AG08395 (cell line): ENCODE data around the gene STRADB.
"Not testable (repeated sequence)": the region's sequence is repeated elsewhere in the genome, so short reads cannot be mapped to it uniquely, and the experiment has no call there.

Experiments used
- DNase-seq: peaks from one replicate; pipeline ENCODE4 v3.0.0; 2012; ENCODE audit warnings: mixed read lengths, low spot score

The STRADB gene

DNA sequence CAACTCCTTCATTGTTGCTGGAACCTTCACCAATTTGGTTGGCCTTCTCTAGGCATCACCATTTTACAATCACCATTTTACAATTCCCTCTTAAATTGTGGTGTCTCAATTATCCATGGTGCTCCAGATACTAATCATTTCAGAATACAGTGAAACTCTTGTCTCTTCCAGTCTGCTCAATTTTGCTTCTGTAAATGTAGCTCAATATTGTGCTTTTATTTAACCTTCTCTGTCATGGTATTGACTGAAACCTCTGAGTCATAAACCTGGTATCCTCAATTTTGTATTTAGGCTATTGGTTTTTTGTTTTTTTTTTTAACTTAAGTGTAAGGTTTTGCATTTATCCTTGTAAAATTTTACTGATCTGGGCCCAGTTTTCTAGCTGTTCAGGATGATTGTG lies 16.1 kb downstream of the STRADB start:
- DNase-seq: no peak

DNA sequence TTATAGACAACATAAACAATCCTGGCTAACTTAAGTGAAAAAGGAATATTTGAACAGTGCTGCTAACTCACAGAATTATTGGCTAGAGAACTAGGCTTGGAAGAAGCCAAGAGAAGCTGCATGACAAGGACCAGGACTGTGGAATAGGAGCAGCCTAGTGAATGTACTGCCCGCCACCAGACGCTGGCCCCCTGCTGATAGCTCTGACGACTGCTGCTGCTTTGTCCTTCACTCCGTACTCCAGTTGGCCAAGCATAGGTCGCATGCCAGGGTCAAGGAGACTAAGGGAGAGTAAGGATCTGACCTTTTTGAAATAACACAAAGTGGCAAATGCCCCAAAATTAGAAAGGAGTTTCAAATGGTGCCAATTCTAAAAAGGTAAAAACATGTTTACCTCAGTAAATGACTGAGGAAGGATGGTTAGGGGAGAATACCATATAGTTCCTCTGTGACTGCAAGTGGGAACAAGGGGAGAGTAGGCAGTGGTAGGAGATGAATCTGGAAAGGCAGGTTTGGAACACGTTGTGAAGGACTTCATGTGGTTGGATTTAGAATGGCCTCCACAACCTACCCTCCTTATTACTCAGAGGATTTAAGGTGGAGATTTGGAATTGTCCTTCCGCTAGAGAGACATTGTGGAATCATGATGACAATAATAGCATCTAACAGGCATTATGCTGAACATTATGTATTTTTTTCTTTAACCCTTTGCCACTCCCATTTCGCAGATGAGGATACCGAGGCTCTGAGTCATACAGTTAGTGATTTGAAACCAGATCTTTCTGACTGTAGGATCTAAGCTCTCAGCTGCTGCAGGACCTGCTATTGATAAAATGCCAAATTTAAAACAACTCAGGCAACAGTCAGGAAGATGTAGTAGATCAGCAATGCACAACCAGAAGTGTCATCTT lies 19.5 kb downstream of the STRADB start:
- peak; percentile 11 for DNase-seq

DNA sequence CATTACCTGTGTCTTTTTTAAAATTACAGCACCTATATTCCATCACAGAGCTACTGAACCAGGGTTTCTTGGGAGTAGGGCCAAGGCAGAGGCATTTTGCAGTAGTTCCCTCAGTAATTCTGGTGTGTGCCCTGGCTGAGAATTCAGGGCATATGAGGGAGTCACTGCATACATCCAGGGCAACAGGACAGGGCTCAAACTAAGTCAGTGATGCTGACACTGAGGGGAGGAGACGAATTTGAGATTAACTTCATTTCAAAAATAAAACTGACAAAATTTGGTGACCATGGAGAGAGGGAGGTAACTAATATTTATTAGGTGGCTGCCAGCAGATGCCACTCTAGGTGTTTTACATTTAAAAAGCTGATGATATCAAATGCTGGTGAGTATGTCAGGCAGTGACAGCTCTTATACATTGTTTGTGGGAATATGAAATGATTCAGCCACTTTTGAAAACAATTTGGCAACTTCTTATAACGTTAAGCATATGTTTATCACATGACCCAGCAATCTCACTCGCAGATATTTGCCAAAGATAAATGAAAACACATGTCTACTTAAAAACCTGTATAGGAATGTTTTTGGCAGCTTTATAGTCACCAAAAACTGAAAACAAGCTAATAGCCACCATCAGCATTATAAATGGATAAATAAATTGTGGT lies 20.3 kb downstream of the STRADB start:
- no peak for DNase-seq

DNA sequence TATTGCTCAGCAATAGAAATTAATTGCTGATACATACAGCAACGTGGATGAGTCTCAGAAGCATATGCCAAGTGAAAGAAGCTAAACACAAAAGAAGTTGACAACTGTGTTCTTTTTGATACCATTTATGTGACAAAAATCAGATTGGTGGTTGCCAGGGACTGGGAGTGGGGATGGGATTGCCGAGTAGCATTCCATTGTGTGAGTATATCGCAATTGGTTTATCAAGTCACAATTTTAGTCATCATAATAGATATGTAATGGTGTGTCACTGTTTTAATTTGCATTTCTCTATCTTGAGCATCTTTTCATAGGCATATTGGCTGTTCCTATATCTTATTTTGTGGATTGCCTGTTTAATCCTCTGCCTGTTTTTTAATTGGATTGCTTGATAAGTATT lies 20.9 kb downstream of the STRADB start:
- no peak for DNase-seq

DNA sequence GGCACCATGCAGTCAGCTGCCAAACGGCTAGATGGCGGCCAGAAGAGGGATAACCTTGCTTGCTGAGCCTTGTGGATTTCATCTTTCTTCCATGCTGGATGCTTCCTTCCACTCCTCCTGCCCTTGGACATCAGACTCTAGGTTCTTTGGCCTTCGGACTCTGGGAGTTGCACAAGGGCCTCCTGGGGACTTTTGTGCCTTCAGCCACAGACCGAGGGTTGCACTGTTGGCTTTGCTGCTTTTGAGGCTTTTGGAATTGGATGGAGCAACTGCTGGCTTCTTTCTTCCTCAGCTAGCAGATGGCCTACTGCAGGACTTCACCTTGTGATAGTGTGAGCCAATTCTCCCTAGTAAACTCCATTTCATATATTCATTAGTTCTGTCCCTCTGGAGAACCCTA lies 31.0 kb downstream of the STRADB start:
- no peak for DNase-seq

DNA sequence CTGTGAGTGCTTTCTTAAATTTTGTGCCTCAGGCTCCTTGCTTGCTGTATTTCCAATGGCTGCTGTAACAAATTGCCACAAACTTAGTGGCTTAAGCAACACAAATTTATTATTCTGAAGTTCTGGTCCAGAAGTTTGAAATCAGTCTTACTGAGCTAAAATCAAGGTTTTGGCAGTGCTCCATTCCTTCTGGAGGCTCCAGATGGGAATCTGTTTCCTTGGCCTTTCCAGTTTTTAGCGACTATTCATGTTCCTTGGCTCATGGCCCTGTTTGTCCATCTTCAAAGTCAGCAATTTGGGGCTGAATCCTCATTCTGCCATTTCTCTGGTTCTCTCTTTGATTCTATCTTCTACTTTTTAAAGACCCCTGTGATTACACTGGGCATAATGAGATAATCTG lies 31.8 kb downstream of the STRADB start:
- DNase-seq: no peak

DNA sequence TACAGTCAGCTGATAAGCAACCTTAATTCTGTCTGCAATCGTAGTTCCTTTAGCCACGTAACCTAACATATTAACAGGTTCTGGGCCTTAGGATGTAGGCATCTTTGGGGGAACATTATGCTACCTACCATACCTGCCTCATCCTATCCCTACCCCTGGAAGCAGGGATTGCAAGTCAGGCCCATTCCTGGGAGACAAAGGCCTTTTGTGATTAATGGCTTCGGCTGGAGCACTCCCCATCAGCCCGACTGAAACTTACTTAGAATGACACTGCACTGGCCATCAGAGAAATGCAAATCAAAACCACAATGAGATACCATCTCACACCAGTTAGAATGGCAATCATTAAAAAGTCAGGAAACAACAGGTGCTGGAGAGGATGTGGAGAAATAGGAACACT lies 32.2 kb downstream of the STRADB start:
- DNase-seq: not testable (repeated sequence)

DNA sequence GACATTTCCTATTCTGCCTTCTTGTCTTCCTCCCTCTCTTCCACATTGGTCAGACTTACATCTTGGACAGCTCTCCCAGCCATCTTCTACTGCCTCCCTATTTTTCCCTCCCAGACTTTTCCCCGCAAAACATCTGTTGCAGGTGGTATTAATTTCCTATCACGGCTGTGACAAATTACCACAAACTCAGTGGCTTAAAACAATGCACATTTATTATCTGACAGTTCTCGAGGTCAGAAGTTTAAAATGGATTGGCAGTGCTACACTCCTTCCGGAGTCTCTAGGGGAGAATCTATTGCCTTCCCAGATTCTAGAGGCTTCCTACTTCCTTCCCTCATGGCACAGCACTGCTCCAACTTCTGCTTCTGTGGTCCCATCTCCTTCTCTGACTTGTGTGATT lies 33.3 kb downstream of the STRADB start:
- DNase-seq: peak; percentile 14

DNA sequence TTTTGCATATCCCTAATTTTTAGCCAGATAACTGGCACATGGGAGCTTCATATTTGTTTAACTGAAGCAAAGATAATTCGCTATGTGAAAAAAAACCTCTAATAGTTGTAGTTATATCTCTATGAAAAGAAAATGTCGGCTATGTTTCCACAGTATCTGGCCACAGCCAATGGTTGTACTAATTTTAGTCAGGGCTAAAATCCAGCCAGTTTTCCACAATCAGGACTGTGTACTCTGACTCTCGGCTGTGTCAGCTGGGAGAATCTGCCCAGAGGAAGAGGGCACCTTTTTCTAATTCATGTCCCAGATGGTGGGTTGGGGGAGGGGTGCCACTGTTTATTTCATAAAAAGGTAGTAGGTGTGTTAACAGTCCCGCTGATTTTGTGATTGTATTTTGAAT lies 38.8 kb downstream of the STRADB start:
- DNase-seq: no peak

DNA sequence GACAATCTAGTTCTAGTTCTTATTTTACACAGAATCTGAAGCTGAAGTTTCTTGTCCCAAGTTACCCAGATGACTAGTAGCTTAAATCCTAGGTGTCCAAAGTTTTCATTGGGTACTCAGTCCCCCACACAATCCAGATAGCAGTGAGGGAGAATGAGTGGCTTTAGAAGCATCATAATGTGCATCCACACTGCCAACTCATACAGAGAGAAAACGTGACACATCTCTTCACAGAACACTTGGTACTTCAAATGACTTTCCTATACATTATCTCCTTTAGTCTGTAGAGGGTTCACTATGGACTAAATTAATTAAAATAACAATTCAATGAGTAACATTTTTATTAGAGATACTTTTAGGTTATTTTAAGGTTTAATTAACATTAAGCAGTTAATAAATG lies 45.2 kb downstream of the STRADB start:
- no peak for DNase-seq

DNA sequence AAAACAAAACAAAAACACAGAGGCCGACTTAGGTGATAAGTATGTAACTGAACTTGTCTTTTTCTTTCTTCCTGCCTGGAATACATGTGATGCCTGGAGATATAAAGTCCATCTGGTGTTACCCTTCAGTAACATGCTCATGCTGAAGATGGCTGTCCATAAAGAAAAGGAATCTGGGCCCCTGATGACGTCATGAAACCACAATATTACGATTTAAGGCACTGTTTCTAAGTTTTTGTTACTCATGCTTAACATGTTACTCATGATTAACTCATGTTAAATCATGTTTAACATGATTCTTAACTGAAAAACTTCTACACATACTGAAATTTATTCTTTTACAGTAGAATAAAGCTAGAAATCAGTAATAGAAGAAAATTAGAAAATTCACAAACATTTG lies 49.0 kb downstream of the STRADB start:
- no peak for DNase-seq

DNA sequence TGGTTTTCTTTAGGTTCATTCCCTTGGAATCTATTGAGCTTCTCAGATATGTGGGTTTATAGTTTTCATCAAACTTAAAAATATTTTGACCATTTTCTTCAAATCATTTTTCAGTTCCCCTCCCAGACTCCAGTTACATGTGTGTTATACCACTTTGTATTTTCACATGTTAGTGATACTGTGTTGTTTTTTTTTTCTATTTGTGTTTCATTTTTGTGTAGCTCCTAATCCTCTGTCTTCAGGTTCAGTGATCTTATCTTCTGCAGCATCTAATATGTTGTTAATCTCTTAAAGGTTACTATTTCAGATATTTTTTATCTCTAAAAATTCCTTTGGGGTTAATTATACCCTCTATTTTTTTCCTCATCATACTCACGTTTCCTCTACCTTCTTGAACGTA lies 51.2 kb downstream of the STRADB start:
- DNase-seq: no peak

DNA sequence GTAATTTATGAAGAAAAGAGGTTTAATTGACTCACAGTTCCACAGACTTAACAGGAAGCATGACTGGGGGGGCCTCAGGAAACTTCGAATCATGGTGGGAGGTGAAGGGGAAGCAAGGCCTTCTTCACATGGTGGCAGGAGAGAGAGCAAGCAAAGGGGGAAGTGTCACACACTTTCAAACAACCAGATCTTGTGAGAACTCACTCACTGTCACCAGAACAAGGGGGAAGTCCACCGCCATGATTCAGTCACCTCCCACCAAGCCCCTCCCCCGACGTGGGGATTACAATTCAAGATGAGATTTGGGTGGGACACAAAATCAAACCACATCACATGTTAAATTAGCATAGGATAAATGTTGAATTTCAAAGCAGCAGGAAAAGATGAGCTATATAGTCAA lies 56.2 kb downstream of the STRADB start:
- DNase-seq: no peak

DNA sequence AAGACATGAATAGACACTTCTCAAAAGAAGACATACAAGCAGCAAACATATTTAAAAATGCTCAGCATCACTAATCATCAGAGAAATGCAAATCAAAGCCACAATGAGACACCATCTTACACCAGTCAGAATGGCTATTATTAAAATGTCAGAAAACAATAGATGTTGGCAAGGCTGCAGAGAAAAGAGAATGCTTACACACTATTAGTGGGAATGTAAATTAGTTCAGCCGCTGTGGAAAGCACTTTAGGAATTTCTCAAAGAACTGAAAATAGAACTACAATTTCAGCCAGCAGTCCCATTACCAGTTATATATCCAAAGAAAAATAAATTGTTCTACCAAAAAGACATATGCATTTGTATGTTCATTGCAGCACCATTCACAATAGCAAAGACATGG lies 61.7 kb downstream of the STRADB start:
- DNase-seq: no peak

DNA sequence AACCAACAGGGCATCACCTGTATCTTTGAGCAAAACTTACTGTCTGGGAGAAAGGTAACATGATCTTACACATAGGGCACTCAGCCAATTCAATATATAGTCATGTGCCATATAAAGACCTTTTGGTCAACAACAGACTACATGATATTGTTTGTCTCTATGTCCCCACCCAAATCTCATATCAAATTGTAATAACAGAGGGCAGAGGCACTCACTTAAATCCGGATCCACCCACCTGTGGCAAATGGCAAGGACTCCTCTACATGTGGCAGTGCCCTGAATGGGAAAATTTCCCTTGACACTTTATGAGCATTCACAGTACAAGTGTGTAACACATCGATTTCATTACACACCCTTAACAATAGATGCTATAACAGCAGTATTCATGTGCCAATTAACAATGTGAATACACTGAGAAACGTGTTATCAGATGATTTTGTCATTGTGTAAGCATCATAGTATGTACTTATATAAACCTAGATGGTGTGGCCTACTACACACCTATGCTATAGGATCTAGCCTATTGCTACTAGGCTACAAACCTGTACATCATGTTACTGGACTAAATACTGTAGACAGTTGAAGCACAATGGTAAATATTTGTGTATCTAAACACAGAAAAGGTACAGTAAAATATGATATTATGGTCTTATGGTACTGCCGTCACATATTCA lies 64.2 kb downstream of the STRADB start:
- DNase-seq: no peak

DNA sequence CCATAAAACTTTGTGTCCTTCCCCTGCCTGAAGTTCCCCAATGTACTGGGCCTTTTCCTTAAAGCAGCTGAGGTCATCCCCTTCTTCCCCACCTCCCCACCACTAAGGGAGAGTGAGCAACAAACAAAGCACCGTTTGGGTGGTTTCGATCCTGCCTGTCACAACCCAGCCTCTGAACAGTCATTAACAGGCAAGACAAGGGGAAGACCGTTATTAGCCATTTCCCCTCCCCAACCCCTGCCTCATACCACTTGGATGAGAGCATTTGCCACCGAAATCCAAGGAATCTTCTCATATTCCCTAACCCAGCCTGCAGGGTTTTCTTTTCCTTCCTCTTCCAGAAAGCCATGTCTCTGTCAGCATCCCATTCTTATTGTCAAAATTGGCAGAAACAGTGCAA lies 65.6 kb downstream of the STRADB start:
- peak; percentile 14 for DNase-seq

DNA sequence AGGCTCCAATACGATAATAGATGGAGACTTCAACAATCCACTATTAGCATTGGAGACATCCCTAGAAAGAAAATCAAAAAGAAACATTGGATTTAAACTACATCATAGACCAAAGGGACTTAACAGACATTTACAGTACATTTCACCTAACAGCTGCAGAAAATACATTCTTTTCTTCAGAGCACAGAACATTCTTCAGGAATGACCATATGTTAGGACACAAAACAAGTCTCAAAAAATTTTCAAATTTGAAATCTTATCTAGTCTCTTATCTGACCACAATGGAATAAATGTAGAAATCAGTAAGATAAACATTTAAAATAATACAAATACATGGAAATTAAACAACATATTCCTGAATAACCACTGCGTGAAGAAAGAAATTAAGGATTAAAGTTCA lies 68.7 kb downstream of the STRADB start:
- DNase-seq: no peak

DNA sequence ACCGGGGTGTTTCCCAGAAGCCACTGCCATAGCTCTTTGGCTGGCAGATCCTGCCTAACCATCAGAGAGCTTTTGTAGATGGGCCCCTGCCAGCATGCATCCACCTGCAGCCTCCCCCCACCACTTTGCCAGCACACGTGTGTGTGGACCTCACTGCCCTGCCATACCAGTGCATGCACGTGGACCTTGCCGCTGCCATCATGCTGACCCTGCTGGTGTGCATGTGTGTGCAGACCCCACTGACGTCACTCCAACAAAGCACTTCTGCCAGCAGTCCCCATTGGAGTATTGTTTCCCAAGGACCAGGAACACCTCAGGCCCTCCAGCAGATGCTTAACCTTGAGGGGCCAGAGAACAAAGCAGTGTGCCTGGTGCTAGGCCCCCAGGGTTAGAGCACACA lies 71.4 kb downstream of the STRADB start:
- DNase-seq: no peak

DNA sequence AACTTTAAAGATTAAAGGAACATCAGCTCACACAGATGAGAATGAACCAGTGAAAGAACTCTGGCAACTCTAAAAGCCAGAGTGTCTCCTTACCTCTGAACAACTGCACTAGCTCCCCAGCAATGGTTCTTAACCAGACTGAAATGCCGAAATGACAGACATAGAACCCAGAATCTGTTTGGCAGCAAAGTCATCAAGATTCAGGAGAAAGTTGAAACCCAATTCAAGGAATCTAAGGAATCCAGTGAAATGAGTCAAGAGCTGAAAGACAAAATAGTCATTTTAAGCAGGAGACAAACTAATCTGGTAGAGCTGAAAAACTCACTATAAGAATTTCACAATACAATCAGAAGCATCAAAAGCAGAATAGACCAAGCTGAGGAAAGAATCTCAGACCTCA lies 72.0 kb downstream of the STRADB start:
- DNase-seq: no peak
